CD14-positive monocyte (primary cell): ENCODE results near the gene TRABD2A. TPM values are rescaled to one million over a fixed set of nuclear protein-coding genes. Genes with fewer than 3 reads are reported as not detected.

ENCODE experiments used
- DNase-seq, 3 donors: peaks; one replicate each; pipeline ENCODE4 v3.0.0-alpha.2; 2011 to 2022
- H2AFZ ChIP-seq: 2 replicates; pipeline ENCODE4 v1.6.0; 2012; ENCODE audit warnings: mild to moderate bottlenecking, low read depth, low read length, inconsistent platforms; ENCODE audit not compliant: insufficient read depth, poor library complexity, severe bottlenecking
- H3K27ac ChIP-seq, 2 donors: 1 replicate in 1 of 2; 2 replicates in 1 of 2; pipeline ENCODE4 v1.5.1; 2012 to 2013; ENCODE audit warnings: low read length in 2 of 2, control low read depth in 1 of 2, inconsistent platforms in 1 of 2, low read depth in 1 of 2, mild to moderate bottlenecking in 1 of 2
- H3K27me3 ChIP-seq, 2 donors: one replicate each; pipeline versions ENCODE4 v1.6.0 to v1.6.1; 2011 to 2013; ENCODE audit warnings: low read length in 2 of 2; ENCODE audit not compliant: control insufficient read depth in 2 of 2, insufficient read depth in 2 of 2
- H3K36me3 ChIP-seq, 2 donors: replicated peaks in 1 of 2; 1 replicate in 1 of 2; 2 replicates in 1 of 2; pipeline versions ENCODE4 v1.5.1 to v1.6.1; 2012 to 2013; ENCODE audit warnings: low read length in 2 of 2, control low read depth in 1 of 2, inconsistent platforms in 1 of 2, mild to moderate bottlenecking in 1 of 2; ENCODE audit not compliant: insufficient read depth in 2 of 2, control insufficient read depth in 1 of 2
- H3K4me1 ChIP-seq, 2 donors: 1 replicate in 1 of 2; 2 replicates in 1 of 2; pipeline versions ENCODE4 v1.5.1 to v1.6.1; 2012 to 2013; ENCODE audit warnings: low read length in 2 of 2, control low read depth in 1 of 2, inconsistent platforms in 1 of 2, mild to moderate bottlenecking in 1 of 2, moderate library complexity in 1 of 2; ENCODE audit not compliant: insufficient read depth in 2 of 2, control insufficient read depth in 1 of 2
- H3K4me2 ChIP-seq: replicated peaks from 2 replicates; pipeline ENCODE3; 2012; ENCODE audit warnings: low read length, moderate library complexity, mild to moderate bottlenecking; ENCODE audit not compliant: poor library complexity, severe bottlenecking; ENCODE audit errors: extremely low read depth
- H3K4me3 ChIP-seq, 3 experiments: fragments of 200-600 bp in 1 of 3; sonication (generic) in 1 of 3; replicated peaks in 1 of 3; 1 replicate in 2 of 3; 2 replicates in 1 of 3; pipeline ENCODE4 v1.5.1; 2011 to 2013; ENCODE audit warnings: low read length in 3 of 3, mild to moderate bottlenecking in 3 of 3, control low read depth in 2 of 3, low read depth in 2 of 3, inconsistent platforms in 1 of 3, moderate library complexity in 1 of 3
- H3K79me2 ChIP-seq: 2 replicates; pipeline ENCODE4 v1.6.0; 2012; ENCODE audit warnings: mild to moderate bottlenecking, control low read depth, inconsistent platforms, low read length, moderate library complexity; ENCODE audit not compliant: insufficient read depth
- H3K9ac ChIP-seq: 2 replicates; pipeline ENCODE4 v1.6.0; 2017; ENCODE audit warnings: low read length, mild to moderate bottlenecking; ENCODE audit not compliant: insufficient read depth, poor library complexity, severe bottlenecking
- H3K9me3 ChIP-seq, 2 donors: replicated peaks in 1 of 2; 1 replicate in 1 of 2; 2 replicates in 1 of 2; pipeline versions ENCODE4 v1.5.1 to v1.6.1; 2012 to 2013; ENCODE audit warnings: low read length in 2 of 2, control low read depth in 1 of 2; ENCODE audit not compliant: control insufficient read depth in 1 of 2, insufficient read depth in 1 of 2
- H4K20me1 ChIP-seq: 2 replicates; pipeline ENCODE4 v1.6.0; 2012; ENCODE audit warnings: mild to moderate bottlenecking, low read length, control low read depth, moderate library complexity; ENCODE audit not compliant: insufficient read depth
- H3K27ac Mint-ChIP-seq, 7 donors: one replicate each; pipeline ENCODE4 v1.8.0; 2020; ENCODE audit warnings: mild to moderate bottlenecking in 7 of 7, mixed read lengths in 7 of 7, moderate library complexity in 6 of 7, inconsistent platforms in 2 of 7
- H3K27me3 Mint-ChIP-seq, 3 donors: one replicate each; pipeline ENCODE4 v1.8.0; 2021 to 2022; ENCODE audit warnings: low read depth in 3 of 3, mild to moderate bottlenecking in 3 of 3, mixed read lengths in 3 of 3, moderate library complexity in 3 of 3, inconsistent platforms in 1 of 3
- H3K36me3 Mint-ChIP-seq, 2 donors: one replicate each; pipeline ENCODE4 v1.8.0; 2020; ENCODE audit warnings: mixed read lengths in 2 of 2, inconsistent platforms in 1 of 2, mild to moderate bottlenecking in 1 of 2
- H3K4me1 Mint-ChIP-seq: one replicate; pipeline ENCODE4 v1.8.0; 2020; ENCODE audit warnings: mild to moderate bottlenecking, mixed read lengths
- H3K4me3 Mint-ChIP-seq, 2 donors: one replicate each; pipeline ENCODE4 v1.8.0; 2020; ENCODE audit warnings: mild to moderate bottlenecking in 2 of 2, mixed read lengths in 2 of 2, moderate library complexity in 1 of 2
- H3K9me3 Mint-ChIP-seq, 7 donors: one replicate each; pipeline ENCODE4 v1.8.0; 2020 to 2022; ENCODE audit warnings: mixed read lengths in 7 of 7, mild to moderate bottlenecking in 6 of 7, moderate library complexity in 6 of 7, inconsistent platforms in 2 of 7
- WGBS: methylation state at CpG from one replicate; pipeline ENCODE4 v1.1.5; 2013; ENCODE audit warnings: missing lambda C conversion rate; ENCODE audit not compliant: insufficient coverage; 5-methylcytosine and 5-hydroxymethylcytosine counted together
- intact Hi-C, 2 donors: fragments of 100-400 bp; cut with micrococcal nuclease; formaldehyde crosslinking; loops; one replicate each; pipeline versions ENCODE4 v1.15.0 to v1.15.1; 2023
- polyA plus RNA-seq, 3 donors: library from polyadenylated mRNA; depleted of rRNA in 1 of 3; unstranded in 2 of 3; stranded (reverse) in 1 of 3; fragments of 300-500 nt in 2 of 3; fragments of >200 nt in 1 of 3; fragmentation: Illumina TruSeq in 2 of 3; gene quantifications; 1 replicate in 2 of 3; 2 replicates in 1 of 3; pipeline ENCODE4 v1.2.3, GENCODE V29; 2012 to 2021
- TF ChIP-seq, protein P1 (sequence below): fragments of 200-600 bp; IDR thresholded peaks from one replicate; pipeline ENCODE4 v1.8.0; 2022; ENCODE audit warnings: antibody characterized with exemption, mild to moderate bottlenecking

Gene TRABD2A
- polyA plus RNA-seq, 3 donors = 0.53 to 0.95 (median 0.79) TPM

DNA sequence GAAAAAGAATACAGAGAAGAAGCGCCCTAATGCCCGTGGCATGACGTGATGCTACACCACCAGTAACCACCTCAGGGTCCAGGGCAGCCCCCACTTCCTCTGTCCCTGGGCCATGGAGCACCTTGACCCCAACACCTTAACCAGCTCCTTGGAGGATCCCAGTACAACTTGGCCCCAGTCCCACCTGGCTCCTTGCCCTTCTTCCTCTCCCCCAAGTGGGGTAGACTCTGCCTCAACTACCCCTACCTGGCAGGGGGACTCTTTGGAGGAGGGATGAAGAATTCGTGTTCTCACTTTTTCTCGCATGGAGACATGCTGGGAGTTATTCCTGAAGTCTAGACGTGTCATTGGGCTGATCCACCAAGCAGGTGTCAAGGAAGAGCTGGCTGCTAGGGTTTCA lies 18.9 kb downstream of the TRABD2A start:
- Histone ChIP-seq H2AFZ (no peak overlapping the region), H3K79me2 (no peaks in the 10 kb centered on the region)

DNA sequence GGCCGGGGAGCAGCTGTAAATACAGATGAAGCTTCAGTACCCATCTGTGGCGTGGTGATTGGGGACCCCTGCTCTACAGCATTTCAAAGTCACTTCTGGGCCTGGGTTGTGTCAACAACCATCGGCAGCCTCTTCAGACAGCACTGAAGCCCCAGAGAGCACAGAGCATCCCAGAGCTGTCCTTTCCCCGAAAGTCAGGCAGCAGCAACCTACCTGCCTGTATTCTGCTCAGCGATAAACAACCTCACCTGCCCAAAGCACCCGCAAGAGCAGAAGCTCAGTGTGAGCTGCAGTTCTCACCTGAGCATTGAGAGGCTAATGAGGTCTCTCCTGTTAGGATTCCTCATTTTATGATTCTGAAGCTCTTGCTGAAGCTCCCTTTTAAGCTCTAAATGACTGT lies 19.3 kb downstream of the TRABD2A start:
- Histone ChIP-seq H3K36me3 (no peaks in the 10 kb centered on the region), H2AFZ (no peak overlapping the region), H3K27ac (no peak overlapping the region), H3K4me1 (peaks cover 16 to 19% of the 10 kb centered on the region in 2 donors), H3K4me3 (no peak overlapping the region), H3K4me2 (no peak overlapping the region), H4K20me1 (no peaks in the 10 kb centered on the region), H3K79me2 (no peaks in the 10 kb centered on the region), H3K27me3 (no peaks in the 10 kb centered on the region), H3K9me3 (no peaks in the 10 kb centered on the region), H3K9ac (no peak overlapping the region)
- Mint-ChIP-seq H3K4me1 (peaks cover 31% of the 10 kb centered on the region), H3K36me3 (no peaks in the 10 kb centered on the region), H3K4me3 (no peak overlapping the region), H3K9me3 (no peaks in the 10 kb centered on the region), H3K27ac (no peak overlapping the region), H3K27me3 (peaks cover 0 to 4% (median 2%) of the 10 kb centered on the region in 3 donors)
- DNase-seq = no peak
- TF ChIP-seq, protein P1, sequence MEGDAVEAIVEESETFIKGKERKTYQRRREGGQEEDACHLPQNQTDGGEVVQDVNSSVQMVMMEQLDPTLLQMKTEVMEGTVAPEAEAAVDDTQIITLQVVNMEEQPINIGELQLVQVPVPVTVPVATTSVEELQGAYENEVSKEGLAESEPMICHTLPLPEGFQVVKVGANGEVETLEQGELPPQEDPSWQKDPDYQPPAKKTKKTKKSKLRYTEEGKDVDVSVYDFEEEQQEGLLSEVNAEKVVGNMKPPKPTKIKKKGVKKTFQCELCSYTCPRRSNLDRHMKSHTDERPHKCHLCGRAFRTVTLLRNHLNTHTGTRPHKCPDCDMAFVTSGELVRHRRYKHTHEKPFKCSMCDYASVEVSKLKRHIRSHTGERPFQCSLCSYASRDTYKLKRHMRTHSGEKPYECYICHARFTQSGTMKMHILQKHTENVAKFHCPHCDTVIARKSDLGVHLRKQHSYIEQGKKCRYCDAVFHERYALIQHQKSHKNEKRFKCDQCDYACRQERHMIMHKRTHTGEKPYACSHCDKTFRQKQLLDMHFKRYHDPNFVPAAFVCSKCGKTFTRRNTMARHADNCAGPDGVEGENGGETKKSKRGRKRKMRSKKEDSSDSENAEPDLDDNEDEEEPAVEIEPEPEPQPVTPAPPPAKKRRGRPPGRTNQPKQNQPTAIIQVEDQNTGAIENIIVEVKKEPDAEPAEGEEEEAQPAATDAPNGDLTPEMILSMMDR = no peak
- 100% methylated on average over 5 of the region's 6 CpGs for WGBS
- intact Hi-C loops = loop anchor here in 1 of 2 donors (5.0 kb wide), 1 partner anchor 364 kb away; no protein-coding TSS in a partner anchor

More for the DNA sequence above, 18.9 kb downstream of the TRABD2A start:
- Mint-ChIP-seq H3K4me3 (no peak overlapping the region), H3K27me3 (peaks cover 0 to 6% (median 4%) of the 10 kb centered on the region in 3 donors), H3K9me3 (no peaks in the 10 kb centered on the region), H3K36me3 (no peaks in the 10 kb centered on the region), H3K4me1 (peaks cover 26% of the 10 kb centered on the region), H3K27ac (no peak overlapping the region)
- no peak overlapping the region for H3K4me3 ChIP-seq
- no peaks in the 10 kb centered on the region for H4K20me1 ChIP-seq
- no peaks in the 10 kb centered on the region for H3K27me3 ChIP-seq
- no peak for DNase-seq
- no peaks in the 10 kb centered on the region for H3K36me3 ChIP-seq
- H3K9me3 ChIP-seq = no peaks in the 10 kb centered on the region
- no peak overlapping the region for H3K27ac ChIP-seq
- no peak overlapping the region for H3K4me2 ChIP-seq
- no peak overlapping the region for H3K9ac ChIP-seq
- TF ChIP-seq, protein P1 = no peak
- 100% methylated on average over 6 of the region's 6 CpGs for WGBS
- H3K4me1 ChIP-seq = peaks cover 12 to 15% of the 10 kb centered on the region in 2 donors
- intact Hi-C loops = loop anchor here in 1 of 2 donors (5.0 kb wide), 1 partner anchor 365 kb away; no protein-coding TSS in a partner anchor
